WTC11 (cell line): Measurements from ENCODE around the gene GALNTL6. TPM values are rescaled to one million over a fixed set of nuclear protein-coding genes. Genes with fewer than 3 reads are reported as not detected.

Source experiments
- ATAC-seq: fragments of 200-7000 bp; cut with Tn5 transposase; 2 replicates; pipeline ENCODE4 v1.10.0; 2021; ENCODE audit warnings: mild to moderate bottlenecking, moderate library complexity
- CTCF ChIA-PET: fragments of 300-600 bp; sonication (Branson Sonifier 250); formaldehyde crosslinking; loops from one replicate; lab custom pipeline; 2021; ENCODE audit warnings: antibody characterized with exemption; lab: Charles Lee
- POLR2A ChIA-PET: fragments of 350-600 bp; sonication (Branson Sonifier 250); formaldehyde crosslinking; loops from one replicate; lab custom pipeline; 2021; ENCODE audit warnings: antibody characterized with exemption; lab: Charles Lee
- DNase-seq: peaks from one replicate; pipeline ENCODE4 v3.0.0; 2021; ENCODE audit warnings: low spot score
- H3K27ac Mint-ChIP-seq: 2 replicates; pipeline ENCODE4 v1.8.0; 2021; ENCODE audit warnings: mixed read lengths
- H3K27me3 Mint-ChIP-seq: 2 replicates; pipeline ENCODE4 v1.8.0; 2021; ENCODE audit warnings: low read depth, mild to moderate bottlenecking, moderate library complexity, mixed read lengths
- H3K36me3 Mint-ChIP-seq: 2 replicates; pipeline ENCODE4 v1.8.0; 2021; ENCODE audit warnings: mixed read lengths
- H3K4me1 Mint-ChIP-seq: 2 replicates; pipeline ENCODE4 v1.8.0; 2022; ENCODE audit warnings: mixed read lengths
- H3K4me3 Mint-ChIP-seq: 2 replicates; pipeline ENCODE4 v1.8.0; 2021; ENCODE audit warnings: mild to moderate bottlenecking, moderate library complexity, mixed read lengths
- H3K9me3 Mint-ChIP-seq: 2 replicates; pipeline ENCODE4 v1.8.0; 2021; ENCODE audit warnings: mixed read lengths
- AR ChIP-seq: fragments of 250-450 bp; sonication (Bioruptor Pico); IDR thresholded peaks from 2 replicates; pipeline ENCODE4 v1.9.0; 2021; ENCODE audit warnings: mild to moderate bottlenecking
- ARID4B ChIP-seq: sonication (generic); formaldehyde crosslinking; IDR thresholded peaks from 2 replicates; pipeline ENCODE4 v1.8.0; 2023; ENCODE audit warnings: missing genetic modification reagents, mild to moderate bottlenecking, borderline replicate concordance
- CDX4 ChIP-seq: fragments of 250-450 bp; sonication (Bioruptor Pico); IDR thresholded peaks from 2 replicates; pipeline ENCODE4 v1.9.0; 2021; ENCODE audit warnings: moderate library complexity, mild to moderate bottlenecking, inconsistent platforms, borderline replicate concordance
- CREB1 ChIP-seq: sonication (generic); formaldehyde crosslinking; IDR thresholded peaks from 2 replicates; pipeline ENCODE4 v1.8.0; 2023; ENCODE audit warnings: mild to moderate bottlenecking, missing genetic modification reagents
- ETV6 ChIP-seq: sonication (generic); formaldehyde crosslinking; IDR thresholded peaks from 2 replicates; pipeline ENCODE4 v1.8.1; 2022; ENCODE audit warnings: mild to moderate bottlenecking, missing genetic modification reagents
- FOXP1 ChIP-seq: sonication (generic); formaldehyde crosslinking; IDR thresholded peaks from 2 replicates; pipeline ENCODE4 v1.8.0; 2022; ENCODE audit warnings: missing genetic modification reagents, mild to moderate bottlenecking, moderate library complexity, borderline replicate concordance
- GABPB1 ChIP-seq: sonication (generic); formaldehyde crosslinking; IDR thresholded peaks from 2 replicates; pipeline ENCODE4 v1.8.1; 2023; ENCODE audit warnings: mild to moderate bottlenecking, missing genetic modification reagents
- HMGA2 ChIP-seq: fragments of 250-450 bp; sonication (Bioruptor Pico); IDR thresholded peaks from 2 replicates; pipeline ENCODE4 v1.4.0; 2021; ENCODE audit warnings: mild to moderate bottlenecking, moderate library complexity
- KAT7 ChIP-seq: sonication (generic); formaldehyde crosslinking; IDR thresholded peaks from 2 replicates; pipeline ENCODE4 v1.8.1; 2023; ENCODE audit warnings: missing genetic modification reagents, mild to moderate bottlenecking, borderline replicate concordance
- MYBL2 ChIP-seq: sonication (generic); formaldehyde crosslinking; IDR thresholded peaks from 2 replicates; pipeline ENCODE4 v1.8.1; 2023; ENCODE audit warnings: mild to moderate bottlenecking, moderate library complexity, missing genetic modification reagents
- PRRX2 ChIP-seq: fragments of 250-450 bp; sonication (Bioruptor Pico); IDR thresholded peaks from 2 replicates; pipeline ENCODE4 v1.8.0; 2021; ENCODE audit warnings: mild to moderate bottlenecking
- STAT6 ChIP-seq: sonication (generic); formaldehyde crosslinking; conservative IDR thresholded peaks from 2 replicates; pipeline ENCODE4 v1.8.1; 2023; ENCODE audit warnings: mild to moderate bottlenecking, low read depth, missing genetic modification reagents, moderate library complexity
- ZMAT4 ChIP-seq: fragments of 250-450 bp; sonication (Bioruptor Pico); IDR thresholded peaks from 2 replicates; pipeline ENCODE4 v1.9.0; 2021; ENCODE audit warnings: mild to moderate bottlenecking
- ZNF263 ChIP-seq: sonication (generic); formaldehyde crosslinking; IDR thresholded peaks from 2 replicates; pipeline ENCODE4 v1.8.1; 2022; ENCODE audit warnings: low read depth, mild to moderate bottlenecking, moderate library complexity, missing genetic modification reagents
- ZNF281 ChIP-seq: sonication (generic); formaldehyde crosslinking; IDR thresholded peaks from 2 replicates; pipeline ENCODE4 v1.8.0; 2023; ENCODE audit warnings: mild to moderate bottlenecking, missing genetic modification reagents
- ZNF416 ChIP-seq: fragments of 250-450 bp; sonication (Bioruptor Pico); IDR thresholded peaks from 2 replicates; pipeline ENCODE4 v1.9.0; 2021; ENCODE audit warnings: mild to moderate bottlenecking, inconsistent platforms
- total RNA-seq: library from RNA; stranded (reverse); gene quantifications from 3 replicates; pipeline ENCODE4 v1.2.3, GENCODE V29; 2021

GALNTL6 gene
- total RNA-seq, 1 experiment from 2014 or later = 0.24 TPM

GRCh38 chr4:172270397-172270796, 457.2 kb downstream of the GALNTL6 start:
- Mint-ChIP-seq H3K27ac (no peak overlapping the region), H3K9me3 (no peaks in the 10 kb centered on the region), H3K27me3 (no peaks in the 10 kb centered on the region), H3K4me1 (peaks cover 6% of the 10 kb centered on the region; the same call in 1 of the 2 replicates), H3K36me3 (no peaks in the 10 kb centered on the region), H3K4me3 (no peak overlapping the region)
- ChIA-PET CTCF (no interaction called here), POLR2A (no interaction called here)
- ATAC-seq (no peak), DNase-seq (no peak)
- no peak for TF ChIP-seq STAT6 (CRISPR knock-in tag)
- TF ChIP-seq ZNF263 (CRISPR knock-in tag) = no peak
- no peak for TF ChIP-seq ETV6 (CRISPR knock-in tag)
- TF ChIP-seq CREB1 = no peak
- TF ChIP-seq ARID4B (CRISPR knock-in tag) = no peak
- no peak for TF ChIP-seq GABPB1
- TF ChIP-seq ZNF281 (CRISPR knock-in tag) = no peak
- no peak for TF ChIP-seq ZNF416
- no peak for TF ChIP-seq CDX4
- no peak for TF ChIP-seq PRRX2
- no peak for TF ChIP-seq KAT7 (CRISPR knock-in tag)
- no peak for TF ChIP-seq HMGA2 (CRISPR knock-in tag)
- no peak for TF ChIP-seq MYBL2 (CRISPR knock-in tag)
- no peak for TF ChIP-seq AR (CRISPR knock-in tag)
- no peak for TF ChIP-seq ZMAT4 (CRISPR knock-in tag)
- no peak for TF ChIP-seq FOXP1 (CRISPR knock-in tag)
